IMR-90 (cell line): ENCODE measurements around the gene LRRC15.

Experiments used
- CEBPB ChIP-seq: IDR thresholded peaks from 2 replicates; pipeline ENCODE4 v1.6.1; 2012; ENCODE audit warnings: low read depth, low read length, improper control_type of control experiment
- CHD1 ChIP-seq: IDR thresholded peaks from 2 replicates; pipeline ENCODE4 v1.6.1; 2012; ENCODE audit warnings: low read depth, low read length, improper control_type of control experiment
- MAZ ChIP-seq: IDR thresholded peaks from 2 replicates; pipeline ENCODE4 v1.6.1; 2012; ENCODE audit warnings: low read depth, mild to moderate bottlenecking, low read length, improper control_type of control experiment, moderate library complexity, borderline replicate concordance
- MXI1 ChIP-seq: IDR thresholded peaks from 2 replicates; pipeline ENCODE4 v1.6.1; 2012; ENCODE audit warnings: low read depth, mild to moderate bottlenecking, low read length, moderate library complexity, borderline replicate concordance
- POLR2A ChIP-seq: IDR thresholded peaks from 2 replicates; pipeline ENCODE4 v1.6.1; 2012; ENCODE audit warnings: mild to moderate bottlenecking, low read depth, low read length
- RAD21 ChIP-seq: IDR thresholded peaks from 2 replicates; pipeline ENCODE4 v1.6.1; 2012; ENCODE audit warnings: low read length, improper control_type of control experiment
- RFX5 ChIP-seq: IDR thresholded peaks from 2 replicates; pipeline ENCODE4 v1.8.0; 2012; ENCODE audit warnings: low read depth, mild to moderate bottlenecking, low read length, moderate library complexity
- SMC3 ChIP-seq: fragments of 150-350 bp; IDR thresholded peaks from 2 replicates; pipeline ENCODE4 v1.6.1; 2016; ENCODE audit warnings: low read depth, mild to moderate bottlenecking, antibody characterized with exemption, low read length, moderate library complexity
- TF ChIP-seq, protein P1 (sequence below): conservative IDR thresholded peaks from 2 replicates; pipeline ENCODE4 v1.5.1; 2012; ENCODE audit warnings: mild to moderate bottlenecking, low read depth, low read length, improper control_type of control experiment
- TF ChIP-seq, protein P2 (sequence below): fragments of 150-350 bp; IDR thresholded peaks from 2 replicates; pipeline ENCODE4 v1.6.1; 2017; ENCODE audit warnings: mild to moderate bottlenecking, antibody characterized with exemption, low read length, low read depth

DNA sequence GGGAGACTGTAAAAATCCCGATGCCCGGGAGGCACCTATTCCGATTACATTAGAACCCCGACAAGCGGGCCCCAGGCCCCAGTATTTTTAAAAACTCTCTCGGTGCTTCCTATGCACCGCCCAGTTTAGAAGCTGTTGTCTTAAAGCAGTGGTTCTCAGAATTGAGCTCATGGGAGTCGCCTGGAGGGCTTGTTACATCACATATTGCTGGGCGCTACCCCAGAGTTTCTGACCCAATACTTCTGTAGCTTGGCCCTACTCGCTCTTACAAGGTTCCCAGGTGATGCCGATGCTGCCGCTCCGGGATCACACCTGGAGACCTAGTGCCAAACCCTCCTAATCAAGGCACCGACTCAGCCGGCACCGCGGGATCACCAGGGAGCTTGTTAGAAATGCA, 53.6 kb downstream of the LRRC15 start:
- TF ChIP-seq, protein P1, sequence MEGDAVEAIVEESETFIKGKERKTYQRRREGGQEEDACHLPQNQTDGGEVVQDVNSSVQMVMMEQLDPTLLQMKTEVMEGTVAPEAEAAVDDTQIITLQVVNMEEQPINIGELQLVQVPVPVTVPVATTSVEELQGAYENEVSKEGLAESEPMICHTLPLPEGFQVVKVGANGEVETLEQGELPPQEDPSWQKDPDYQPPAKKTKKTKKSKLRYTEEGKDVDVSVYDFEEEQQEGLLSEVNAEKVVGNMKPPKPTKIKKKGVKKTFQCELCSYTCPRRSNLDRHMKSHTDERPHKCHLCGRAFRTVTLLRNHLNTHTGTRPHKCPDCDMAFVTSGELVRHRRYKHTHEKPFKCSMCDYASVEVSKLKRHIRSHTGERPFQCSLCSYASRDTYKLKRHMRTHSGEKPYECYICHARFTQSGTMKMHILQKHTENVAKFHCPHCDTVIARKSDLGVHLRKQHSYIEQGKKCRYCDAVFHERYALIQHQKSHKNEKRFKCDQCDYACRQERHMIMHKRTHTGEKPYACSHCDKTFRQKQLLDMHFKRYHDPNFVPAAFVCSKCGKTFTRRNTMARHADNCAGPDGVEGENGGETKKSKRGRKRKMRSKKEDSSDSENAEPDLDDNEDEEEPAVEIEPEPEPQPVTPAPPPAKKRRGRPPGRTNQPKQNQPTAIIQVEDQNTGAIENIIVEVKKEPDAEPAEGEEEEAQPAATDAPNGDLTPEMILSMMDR: no peak
- TF ChIP-seq, protein P2, sequence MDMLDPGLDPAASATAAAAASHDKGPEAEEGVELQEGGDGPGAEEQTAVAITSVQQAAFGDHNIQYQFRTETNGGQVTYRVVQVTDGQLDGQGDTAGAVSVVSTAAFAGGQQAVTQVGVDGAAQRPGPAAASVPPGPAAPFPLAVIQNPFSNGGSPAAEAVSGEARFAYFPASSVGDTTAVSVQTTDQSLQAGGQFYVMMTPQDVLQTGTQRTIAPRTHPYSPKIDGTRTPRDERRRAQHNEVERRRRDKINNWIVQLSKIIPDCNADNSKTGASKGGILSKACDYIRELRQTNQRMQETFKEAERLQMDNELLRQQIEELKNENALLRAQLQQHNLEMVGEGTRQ: no peak
- TF ChIP-seq POLR2A: no peak
- no peak for TF ChIP-seq MAZ
- TF ChIP-seq RAD21: no peak
- no peak for TF ChIP-seq CEBPB
- TF ChIP-seq CHD1: no peak
- TF ChIP-seq SMC3: no peak
- TF ChIP-seq MXI1: no peak
- TF ChIP-seq RFX5: no peak
